GM20431 (cell line): ENCODE measurements around the gene GPR55.
"Not testable (repeated sequence)": the region's sequence is repeated elsewhere in the genome, so short reads cannot be mapped to it uniquely, and the experiment has no call there.

Experiments
- in situ Hi-C: fragments of 300-500 bp; cut with MseI, MboI; formaldehyde crosslinking; loops from one replicate; pipeline ENCODE4 v1.15.0; 2020; ENCODE audit warnings: low sequenced_read_pairs; ENCODE audit not compliant: unreplicated experiment

GPR55 gene, protein sequence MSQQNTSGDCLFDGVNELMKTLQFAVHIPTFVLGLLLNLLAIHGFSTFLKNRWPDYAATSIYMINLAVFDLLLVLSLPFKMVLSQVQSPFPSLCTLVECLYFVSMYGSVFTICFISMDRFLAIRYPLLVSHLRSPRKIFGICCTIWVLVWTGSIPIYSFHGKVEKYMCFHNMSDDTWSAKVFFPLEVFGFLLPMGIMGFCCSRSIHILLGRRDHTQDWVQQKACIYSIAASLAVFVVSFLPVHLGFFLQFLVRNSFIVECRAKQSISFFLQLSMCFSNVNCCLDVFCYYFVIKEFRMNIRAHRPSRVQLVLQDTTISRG

DNA sequence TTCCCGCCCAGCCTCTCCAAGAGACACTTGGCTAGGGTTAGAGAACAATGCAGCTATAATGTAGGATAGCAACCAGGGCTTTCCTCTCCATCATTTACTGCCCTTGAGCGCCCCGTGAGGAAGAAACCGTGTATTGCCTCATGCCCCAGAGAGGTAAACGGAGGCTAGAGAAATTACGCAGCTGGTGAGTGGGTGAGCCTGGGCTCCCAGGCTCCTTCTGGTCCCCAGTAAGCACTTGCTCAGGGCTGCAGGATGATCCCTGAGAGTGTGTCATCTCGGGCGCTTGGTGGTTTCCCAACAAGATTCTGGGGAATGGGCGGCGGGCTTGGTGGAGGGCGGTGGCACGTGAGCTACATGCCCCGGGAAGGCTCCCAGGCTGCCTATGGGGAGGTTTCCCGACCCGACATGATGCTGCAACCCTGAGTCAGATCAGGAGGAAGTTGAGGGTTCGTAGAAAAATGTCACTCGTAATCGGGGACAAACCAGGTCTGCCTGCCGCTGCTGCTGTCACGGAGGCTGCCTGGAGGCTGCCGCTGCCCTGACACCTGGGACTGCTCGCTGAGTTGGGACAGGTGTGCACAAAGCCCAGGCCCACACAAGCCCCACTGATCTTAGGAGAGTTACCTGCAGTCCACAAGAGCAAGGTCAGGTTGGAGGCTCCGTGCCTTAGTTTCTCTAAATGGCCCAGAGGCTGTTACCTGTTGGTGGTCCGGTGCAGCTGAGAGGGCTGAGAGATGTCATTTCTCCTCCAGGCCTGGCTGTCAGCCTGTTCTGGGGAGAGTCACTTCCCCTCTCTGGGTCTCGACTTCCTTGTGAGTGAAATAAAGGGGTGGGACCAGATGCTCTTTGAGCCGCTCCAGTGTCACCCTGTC is at the start of gene GPR55:
TSS of gene GPR55 (minus strand) at position 773 of the 872 bp plus-strand sequence. CDS start 14,280 bp downstream, outside the sequence.
- in situ Hi-C loops, result no loop called here

DNA sequence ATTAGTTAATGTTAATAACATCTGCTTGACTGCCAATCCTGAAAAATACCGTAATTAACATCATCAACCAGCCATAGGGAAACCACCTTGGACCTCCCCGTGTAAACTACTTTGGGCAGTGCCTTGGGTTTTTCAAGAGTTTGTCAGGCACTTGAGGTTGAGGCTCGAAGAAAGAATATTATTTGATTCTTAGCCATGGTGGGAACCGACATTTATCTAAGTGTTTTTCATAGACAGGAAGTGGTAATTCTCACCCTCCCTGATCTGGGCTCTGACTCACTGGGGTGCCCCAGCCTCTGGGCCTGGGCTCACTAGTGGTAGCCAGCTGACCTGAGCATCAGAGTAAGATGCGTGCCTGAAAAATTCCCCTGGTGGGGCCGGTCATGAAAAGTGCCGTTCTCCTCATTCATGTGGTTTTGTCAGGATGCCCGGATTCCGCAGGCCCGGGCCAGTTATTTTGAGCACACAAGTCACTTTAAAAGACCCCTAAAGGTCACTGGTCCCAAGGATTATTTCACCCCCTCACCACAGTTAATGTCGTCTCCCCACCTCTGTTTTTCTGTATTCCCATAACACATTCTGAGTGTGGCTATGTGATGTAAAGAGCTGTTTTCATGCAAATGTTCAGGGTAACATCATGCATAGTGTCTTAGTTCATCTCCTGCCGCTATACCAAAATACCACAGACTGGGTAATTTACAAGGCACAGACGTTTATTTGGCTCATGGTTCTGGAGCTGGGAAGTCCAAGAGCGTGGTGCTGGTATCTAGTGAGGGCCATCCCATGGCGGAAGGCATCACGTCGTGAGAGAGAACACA is 49.3 kb upstream of the GPR55 start:
- in situ Hi-C loops, result no loop called here

DNA sequence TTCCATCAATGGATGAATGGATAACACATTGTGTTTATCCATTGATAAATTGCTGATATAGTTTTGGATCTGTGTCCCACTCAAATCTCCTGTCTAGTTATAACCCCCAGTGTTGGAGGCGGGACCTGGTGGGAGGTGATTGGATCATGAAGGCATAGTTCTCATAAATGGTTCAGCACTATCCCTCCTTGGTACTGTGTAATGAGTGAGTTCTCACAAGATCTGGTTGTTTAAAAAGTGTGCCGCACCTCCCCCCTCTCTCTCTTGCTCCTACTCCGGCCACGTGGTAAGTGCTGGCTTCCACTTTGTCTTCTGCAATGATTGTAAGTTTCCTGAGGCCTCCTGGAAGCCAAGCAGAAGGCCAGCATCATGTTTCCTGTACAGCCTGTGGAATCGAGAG is 47.0 kb upstream of the GPR55 start:
- in situ Hi-C loops, result no loop called here

DNA sequence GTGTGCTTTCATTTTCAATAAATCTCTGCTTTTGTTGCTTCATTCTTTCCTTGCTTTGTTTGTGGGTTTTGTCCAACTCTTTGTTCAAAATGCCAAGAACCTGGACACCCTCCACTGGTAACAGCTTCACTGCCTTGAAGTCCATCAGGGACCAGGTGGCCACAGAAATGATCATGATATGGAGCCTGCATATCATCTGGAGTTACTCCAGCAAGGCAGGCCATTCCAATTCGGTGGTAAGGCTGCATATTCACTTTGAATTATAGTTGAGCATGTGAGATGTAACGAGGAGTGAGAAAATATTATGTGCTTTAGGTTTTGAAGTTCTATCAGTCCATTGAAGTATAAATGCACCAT is 44.6 kb upstream of the GPR55 start:
- in situ Hi-C loops, result no loop called here

DNA sequence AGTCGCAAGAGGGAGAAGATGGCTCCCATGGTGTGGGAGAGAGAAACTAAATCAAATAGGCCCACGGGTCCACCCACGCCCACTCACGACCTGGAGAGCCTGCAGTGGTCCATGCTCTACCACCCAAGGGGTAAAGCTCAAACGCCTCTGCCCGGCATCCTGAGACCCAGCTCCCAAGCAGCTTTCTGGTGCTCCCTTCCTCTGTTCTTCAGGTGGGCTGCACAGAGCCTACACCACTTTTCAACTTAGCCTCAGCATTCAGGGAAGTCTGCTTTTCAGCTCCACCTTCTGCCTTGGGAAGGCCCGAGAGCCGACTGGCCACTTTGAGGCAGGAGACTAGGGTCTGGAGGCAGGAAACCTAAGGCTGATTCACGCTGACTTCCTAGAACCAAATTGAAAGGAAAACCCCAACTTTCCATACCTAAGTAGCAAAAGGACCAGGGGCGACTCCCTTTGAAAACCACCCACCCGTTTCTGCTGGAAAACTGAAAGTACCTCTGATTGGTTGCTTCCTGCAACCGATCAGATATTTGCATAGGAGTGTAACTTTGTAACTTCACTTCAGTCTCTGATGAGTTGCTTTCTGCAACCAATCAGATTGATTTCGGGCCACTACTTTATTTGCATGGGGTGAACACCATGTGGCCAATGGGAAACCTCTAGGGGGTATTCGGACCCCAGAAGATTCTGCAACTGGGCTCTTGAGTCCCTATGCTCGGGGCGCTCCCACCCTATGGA is 44.0 kb upstream of the GPR55 start:
- in situ Hi-C loops, result no loop called here

DNA sequence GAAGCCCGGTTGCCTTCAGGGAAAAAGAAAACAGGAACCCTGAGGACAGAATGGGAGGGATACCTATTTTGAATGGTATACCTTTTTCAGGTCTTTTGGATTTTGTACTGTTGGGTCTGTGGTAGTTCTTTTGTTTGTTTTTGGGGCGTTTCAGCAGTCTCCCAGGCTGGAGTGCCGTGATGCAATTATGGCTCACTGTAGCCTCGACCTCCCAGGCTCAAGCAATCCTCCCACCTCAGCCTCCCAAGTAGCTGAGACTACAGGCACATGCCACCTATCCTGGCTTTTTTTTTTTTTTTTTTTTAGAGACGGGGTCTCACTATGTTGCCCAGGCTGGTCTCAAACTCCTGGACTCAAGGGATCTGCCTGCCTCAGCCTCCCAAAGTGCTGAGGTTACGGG is 43.3 kb upstream of the GPR55 start:
- in situ Hi-C loops, result not testable (repeated sequence)

DNA sequence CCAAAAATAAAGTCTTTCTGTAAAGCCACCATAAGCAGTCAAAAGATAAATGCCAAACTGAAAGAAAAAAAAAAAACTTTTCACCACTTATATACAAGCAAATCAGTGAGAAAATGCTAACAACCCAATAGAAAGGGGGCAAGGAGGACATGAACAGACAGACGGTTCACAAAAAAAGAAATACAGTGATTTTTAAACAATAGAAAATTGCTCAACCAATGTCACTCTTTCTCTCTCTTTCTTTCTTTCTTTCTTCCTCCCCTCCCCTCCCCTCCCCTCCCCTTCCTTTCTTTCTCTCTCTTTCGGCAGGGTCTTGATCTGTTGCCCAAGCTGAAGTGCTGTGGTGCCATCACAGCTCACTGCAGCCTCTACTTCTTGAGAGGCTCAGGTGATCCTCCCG is 42.1 kb upstream of the GPR55 start:
- in situ Hi-C loops, result no loop called here

DNA sequence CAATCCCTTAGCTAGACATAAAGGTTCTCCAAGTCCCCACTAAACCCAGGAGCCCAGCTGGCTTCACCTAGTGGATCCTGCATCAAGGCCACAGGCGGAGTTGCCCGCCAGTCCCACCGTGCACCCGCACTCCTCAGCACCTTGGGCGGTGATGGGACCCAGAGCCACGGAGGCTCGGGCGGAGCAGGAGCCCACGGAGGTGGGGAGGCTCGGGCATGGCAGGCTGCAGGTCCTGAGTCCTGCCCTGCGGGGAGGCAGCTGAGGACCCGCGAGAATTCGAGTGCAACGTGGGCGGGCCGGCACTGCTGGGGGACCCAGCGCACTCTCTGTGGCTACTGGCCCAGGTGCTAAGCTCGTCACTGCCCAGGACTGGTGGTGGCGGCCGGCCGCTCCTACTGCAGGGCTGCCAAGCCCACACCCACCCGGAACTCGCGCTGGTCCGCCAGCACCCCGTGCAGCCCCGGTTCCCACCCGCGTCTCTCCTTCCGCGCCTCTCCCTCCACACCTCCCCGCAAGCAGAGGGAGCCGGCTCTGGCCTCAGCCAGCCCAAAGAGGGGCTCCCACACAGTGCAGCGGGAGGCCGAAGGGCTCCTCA is 39.2 kb upstream of the GPR55 start:
- in situ Hi-C loops, result no loop called here

DNA sequence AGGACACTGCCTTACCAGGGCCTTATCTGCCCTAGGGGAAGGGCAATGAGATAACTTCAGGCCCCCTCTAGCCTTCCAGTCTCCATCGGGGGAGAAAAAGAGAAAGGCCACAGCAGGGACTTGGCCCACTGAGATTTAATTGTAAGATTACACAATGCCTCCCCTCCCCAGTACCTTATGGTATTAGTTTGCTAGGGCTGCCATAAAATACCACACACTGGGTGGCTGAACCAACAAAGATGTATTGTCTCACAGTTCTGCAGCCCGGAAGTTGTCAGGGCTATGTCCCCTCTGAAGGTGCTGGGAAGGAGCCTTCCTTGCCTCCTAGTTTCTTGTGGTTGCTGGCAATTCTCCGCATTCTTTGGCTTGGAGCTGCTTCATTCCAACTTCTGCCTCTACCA is 36.0 kb upstream of the GPR55 start:
- in situ Hi-C loops, result no loop called here

DNA sequence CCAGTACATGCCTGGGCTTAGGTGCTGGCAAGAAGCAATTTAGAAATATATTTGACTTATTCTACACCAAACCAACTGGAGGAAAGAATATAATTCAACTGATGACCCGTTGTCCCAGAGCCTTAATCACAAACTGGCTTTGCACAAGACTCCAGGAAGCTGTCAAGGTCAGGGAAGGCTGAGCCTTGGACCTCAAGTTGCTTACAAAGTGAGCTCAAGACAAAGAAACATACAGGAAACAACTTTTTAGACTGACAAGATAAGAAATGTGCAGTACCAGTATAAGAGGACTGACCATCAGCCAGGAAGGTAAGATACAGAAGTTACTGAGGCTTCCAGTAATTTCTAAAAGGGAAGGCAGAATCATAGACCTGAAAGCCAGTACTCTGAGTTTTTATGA is 35.0 kb upstream of the GPR55 start:
- in situ Hi-C loops, result no loop called here

DNA sequence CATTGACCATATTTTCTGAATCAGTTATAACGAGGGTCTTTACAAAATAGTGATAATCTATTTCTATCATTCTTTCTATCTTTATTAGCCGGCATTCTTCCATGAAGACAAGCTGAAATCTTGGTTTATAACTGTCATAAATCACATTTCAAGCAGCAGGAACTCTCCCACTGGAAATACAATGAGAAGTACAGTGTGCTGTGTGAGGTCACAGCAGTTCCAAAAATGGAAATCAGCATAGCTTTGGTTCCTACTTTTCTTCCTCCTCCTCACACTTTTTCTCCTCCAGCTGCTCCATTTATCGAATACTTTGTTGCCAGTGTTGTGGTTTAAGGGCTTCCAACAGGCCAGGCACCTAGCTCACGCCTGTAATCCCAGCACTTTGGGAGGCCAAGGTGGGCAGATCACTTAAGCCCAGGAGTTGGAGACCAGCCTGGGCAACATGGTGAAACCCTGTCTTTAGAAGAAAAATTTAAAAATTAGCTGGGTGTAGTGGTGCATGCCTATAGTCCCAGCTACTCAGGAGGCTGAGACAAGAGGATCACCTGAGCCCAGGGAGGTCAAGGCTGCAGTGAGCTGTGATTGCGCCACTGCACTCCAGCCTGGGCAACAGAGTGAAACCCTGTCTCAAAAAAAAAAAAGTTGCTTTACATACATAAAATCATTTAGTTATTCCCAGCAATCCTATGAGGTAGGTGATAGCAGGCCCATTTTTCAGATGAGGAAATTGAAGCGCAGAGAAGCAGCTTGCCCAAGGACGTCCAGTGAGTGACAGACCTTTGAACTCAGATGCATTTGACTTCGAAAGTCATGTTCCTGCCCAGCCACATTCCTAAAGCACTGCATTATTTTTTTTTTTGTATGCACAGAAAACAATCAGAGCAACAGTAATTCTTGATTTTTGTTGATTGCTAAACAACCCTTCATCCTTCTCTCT is 34.0 kb upstream of the GPR55 start:
- in situ Hi-C loops, result no loop called here

DNA sequence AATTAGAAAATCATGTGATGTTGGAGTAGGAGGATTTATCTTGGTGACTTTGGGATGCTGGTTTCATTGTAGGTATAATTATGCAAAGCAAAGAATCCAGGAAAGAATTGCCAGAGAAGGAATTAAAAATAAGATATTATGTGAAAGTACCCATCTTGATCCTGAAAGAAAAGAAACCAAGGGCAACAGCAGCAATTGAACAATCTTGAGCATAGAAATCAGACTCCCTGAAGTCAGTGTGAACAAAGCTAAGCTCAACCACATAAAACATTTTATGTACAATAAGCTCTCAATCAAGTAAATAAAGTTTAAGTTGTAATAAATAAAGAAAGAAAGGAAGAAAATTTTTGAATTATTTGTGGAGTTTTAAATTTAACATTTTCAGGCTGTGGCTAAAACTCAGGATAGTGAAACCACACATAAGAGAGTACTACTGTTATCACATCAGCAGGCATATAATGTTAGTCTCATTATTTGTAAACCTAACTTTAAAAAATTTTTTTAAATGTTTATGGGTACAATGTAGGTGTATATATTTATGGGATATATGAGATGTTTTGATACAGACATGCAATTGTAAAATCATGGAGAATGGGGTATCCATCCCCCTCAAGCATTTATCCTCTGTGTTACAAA is 32.8 kb upstream of the GPR55 start:
- in situ Hi-C loops, result no loop called here

DNA sequence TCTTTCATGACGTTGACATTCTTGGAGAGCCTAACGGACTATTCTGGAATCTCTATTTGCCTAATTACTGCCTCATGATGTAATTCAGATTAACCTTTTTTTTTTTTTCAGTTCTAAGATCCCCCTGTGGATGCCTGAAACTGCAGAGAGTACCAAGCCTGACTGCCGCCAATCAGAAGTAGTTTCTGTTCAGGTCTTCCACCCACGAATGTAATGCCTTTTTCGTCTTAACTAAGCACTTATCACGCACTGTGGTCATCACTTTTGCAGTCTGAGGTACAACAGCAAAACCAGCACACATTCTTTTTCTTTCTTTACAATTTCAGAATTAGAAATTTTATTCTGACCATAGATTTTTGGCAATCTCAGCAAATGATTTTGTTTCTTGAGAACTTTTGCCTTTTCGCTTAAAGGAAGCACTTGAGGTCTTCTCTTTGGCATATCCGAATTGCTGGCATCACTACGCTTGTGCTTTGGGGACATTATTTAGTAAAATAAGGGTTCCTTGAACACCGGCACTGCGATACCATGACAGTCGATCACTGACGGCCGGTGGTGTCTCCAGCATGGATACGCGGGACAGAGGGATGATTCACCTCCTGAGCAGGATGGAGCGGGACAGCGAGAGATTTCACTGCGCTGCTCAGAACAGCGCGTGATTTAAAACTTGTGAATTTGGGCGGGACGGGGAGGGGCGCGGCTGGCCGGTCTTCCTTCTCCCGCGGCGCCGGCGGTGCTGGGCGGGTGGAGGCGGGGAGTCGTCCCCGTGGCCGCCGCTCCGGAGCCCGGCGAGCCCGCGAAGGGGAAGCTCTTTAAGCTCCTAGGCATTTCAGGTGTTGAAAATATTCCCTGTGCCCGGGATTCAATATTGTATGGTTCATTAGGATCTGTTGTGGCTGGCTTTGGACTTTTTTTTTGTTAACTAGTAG is 32.0 kb upstream of the GPR55 start:
- in situ Hi-C loops, result no loop called here

DNA sequence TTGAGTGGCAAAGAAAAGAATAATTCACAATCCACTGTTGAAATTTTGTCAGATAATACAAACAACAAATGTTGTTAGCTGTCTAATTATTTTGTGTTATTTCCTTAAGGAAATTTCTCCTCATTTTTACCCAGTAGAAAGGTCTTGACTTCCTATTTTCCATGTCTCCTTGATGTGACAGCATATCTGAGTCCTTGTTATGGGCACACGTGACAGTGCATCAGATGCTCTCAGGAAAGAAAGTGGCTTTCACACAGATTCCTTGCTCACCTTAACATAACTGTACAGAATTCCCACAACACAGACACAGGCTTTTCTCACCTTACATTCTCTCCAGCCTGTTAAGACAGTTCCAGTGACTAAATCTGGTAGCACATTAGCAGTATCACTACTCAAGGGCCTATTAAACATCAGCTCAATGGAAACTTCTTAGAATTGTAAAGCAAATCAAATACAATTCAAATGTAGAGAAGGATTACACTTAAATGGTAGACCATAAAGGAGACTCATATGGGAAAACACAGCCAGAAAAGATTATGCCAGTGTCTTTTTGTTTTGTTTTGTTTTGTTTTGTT is 30.2 kb upstream of the GPR55 start:
- in situ Hi-C loops, result no loop called here

DNA sequence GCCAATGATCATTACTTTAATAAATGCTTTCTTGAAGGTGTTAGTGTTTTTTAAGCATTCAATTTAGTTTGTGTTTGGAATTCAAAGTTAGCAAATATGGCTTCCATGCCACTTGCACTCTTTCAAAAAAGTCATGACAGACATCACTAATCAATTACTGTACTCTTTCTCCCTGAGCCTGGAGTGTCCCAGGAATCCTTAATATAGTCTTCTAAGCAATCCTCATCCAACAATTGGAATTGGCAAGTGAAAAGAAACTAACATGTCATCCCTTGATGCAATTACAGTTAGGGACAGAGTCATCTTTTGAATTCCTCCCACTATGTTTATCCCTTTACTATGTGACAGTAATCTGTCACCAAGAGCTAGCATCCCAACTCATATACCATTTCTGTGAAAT is 29.7 kb upstream of the GPR55 start:
- in situ Hi-C loops, result no loop called here

DNA sequence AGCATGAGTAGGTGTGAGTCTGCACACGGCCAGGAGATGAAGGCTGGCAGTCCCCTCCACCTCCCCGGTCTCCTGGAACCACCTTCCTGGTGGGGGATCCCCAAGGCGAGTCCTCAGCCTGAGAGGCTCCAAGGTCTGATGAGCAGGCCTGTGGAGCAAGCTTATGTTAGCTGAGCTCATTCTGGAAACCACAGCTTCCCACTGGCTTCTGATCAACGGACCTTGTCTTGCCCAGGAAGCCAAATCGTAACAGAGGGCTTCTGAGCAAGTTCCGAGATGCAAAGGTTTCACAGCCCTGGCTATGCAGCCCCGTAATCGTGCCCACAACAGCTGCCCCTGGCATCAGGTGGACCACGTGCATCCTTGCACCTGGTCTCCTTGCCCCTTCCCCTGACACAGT is 28.8 kb upstream of the GPR55 start:
- in situ Hi-C loops, result no loop called here
